KMS-11 (cell line): Measurements from ENCODE around the gene PDE10A.

Source experiments
- H2AFZ ChIP-seq: fragments of 200-600 bp; sonication (generic); 2 replicates; pipeline ENCODE4 v1.6.1; 2016; ENCODE audit warnings: antibody characterized with exemption, mixed run types, low read depth
- H3K27ac ChIP-seq: fragments of 200-600 bp; sonication (generic); 2 replicates; pipeline ENCODE4 v1.6.1; 2016; ENCODE audit warnings: mild to moderate bottlenecking, mixed run types
- H3K27me3 ChIP-seq: fragments of 200-600 bp; sonication (generic); 2 replicates; pipeline ENCODE4 v1.6.1; 2017; ENCODE audit warnings: mild to moderate bottlenecking, low read depth, mixed run types, moderate library complexity; ENCODE audit not compliant: insufficient read depth
- H3K36me3 ChIP-seq: fragments of 200-600 bp; sonication (generic); 2 replicates; pipeline ENCODE4 v1.6.1; 2017; ENCODE audit warnings: mild to moderate bottlenecking, mixed run types; ENCODE audit not compliant: insufficient read depth
- H3K4me1 ChIP-seq: fragments of 200-600 bp; sonication (generic); 2 replicates; pipeline ENCODE4 v1.6.1; 2016; ENCODE audit warnings: mild to moderate bottlenecking, low read depth, mixed run types; ENCODE audit not compliant: poor library complexity, severe bottlenecking
- H3K4me2 ChIP-seq: fragments of 200-600 bp; sonication (generic); 2 replicates; pipeline ENCODE4 v1.7.0; 2016; ENCODE audit warnings: mild to moderate bottlenecking, mixed run types
- H3K4me3 ChIP-seq: fragments of 200-600 bp; sonication (generic); IDR thresholded peaks from 2 replicates; pipeline ENCODE4 v1.6.1; 2017; ENCODE audit warnings: low read depth, low read length, mixed read lengths; ENCODE audit not compliant: insufficient read depth
- H3K79me2 ChIP-seq: fragments of 200-600 bp; sonication (generic); 2 replicates; pipeline ENCODE4 v1.6.1; 2016; ENCODE audit warnings: low read depth, mixed run types; ENCODE audit not compliant: insufficient read depth
- H3K9ac ChIP-seq: fragments of 200-600 bp; sonication (generic); 2 replicates; pipeline ENCODE4 v1.6.1; 2016; ENCODE audit warnings: mild to moderate bottlenecking, mixed run types
- H4K20me1 ChIP-seq: fragments of 200-600 bp; sonication (generic); 2 replicates; pipeline ENCODE4 v1.6.1; 2016; ENCODE audit warnings: mild to moderate bottlenecking, mixed run types; ENCODE audit not compliant: insufficient read depth
- CTCF ChIP-seq: fragments of 200-600 bp; sonication (generic); conservative IDR thresholded peaks from 2 replicates; pipeline ENCODE4 v1.6.1; 2017; ENCODE audit warnings: low read depth, mild to moderate bottlenecking, antibody characterized with exemption, low read length, moderate library complexity, mixed read lengths

The PDE10A gene

DNA sequence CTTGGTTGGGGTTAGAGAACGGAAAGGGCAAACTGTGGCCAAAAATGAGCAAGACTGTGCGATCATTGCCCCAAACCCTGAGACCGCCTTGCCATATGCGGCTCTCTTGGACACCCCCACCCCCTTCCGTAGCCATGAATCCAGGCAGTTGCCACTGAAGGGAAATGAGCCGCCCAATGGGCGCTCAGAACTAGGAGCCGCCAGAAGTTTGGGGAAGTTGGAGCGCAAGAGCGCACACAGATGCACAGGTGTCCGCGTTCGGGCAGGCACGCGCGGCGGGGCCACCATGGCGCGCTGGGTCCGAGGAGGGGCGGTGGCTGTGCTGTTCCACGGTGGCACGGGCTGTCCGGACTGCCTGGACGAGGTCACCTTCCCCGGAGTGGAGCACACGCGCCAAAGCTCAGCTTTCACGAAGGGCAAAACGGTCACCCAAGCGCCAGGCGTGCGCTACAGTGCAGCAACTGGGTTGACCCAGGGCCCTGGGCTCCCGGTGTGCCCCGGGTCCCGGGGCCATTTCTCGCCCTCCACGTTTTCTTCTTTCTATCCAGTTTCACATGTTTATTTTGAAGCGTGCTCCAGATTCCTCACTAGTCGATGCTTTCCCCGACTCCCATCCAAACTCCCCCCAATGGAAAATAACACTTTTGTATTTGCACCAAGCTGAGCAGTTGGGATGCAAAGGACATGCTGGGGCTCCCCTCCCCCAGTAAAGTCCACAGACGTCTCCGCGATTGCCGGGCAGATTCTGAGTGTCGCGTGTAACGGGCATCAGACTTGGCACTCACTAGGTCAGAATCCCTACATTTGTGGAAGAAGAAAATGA is 906 bp upstream of the PDE10A start:
- H3K27ac ChIP-seq, result no peak overlapping the region
- H3K4me3 ChIP-seq, result no peak overlapping the region

GRCh38 chr6:165663377-165663735 is 315 bp upstream of the PDE10A start:
- Histone ChIP-seq H3K4me2 (peak overlapping the region; percentile 39; the same call in 1 of the 2 replicates), H3K36me3 (no peaks in the 10 kb centered on the region), H3K79me2 (no peaks in the 10 kb centered on the region), H2AFZ (peak overlapping the region; percentile 73), H3K27me3 (no peaks in the 10 kb centered on the region), H3K27ac (no peak overlapping the region), H3K9ac (peak overlapping the region; percentile 12; the same call in 1 of the 2 replicates), H3K4me3 (no peak overlapping the region), H3K4me1 (no peaks in the 10 kb centered on the region), H4K20me1 (no peaks in the 10 kb centered on the region)
- TF ChIP-seq CTCF, result no peak

More for the DNA sequence above, 906 bp upstream of the PDE10A start:
- H3K27me3 ChIP-seq, result no peaks in the 10 kb centered on the region
- H2AFZ ChIP-seq, result peak overlapping the region; percentile 73; the same call in 1 of the 2 replicates
- H3K79me2 ChIP-seq, result no peaks in the 10 kb centered on the region
- H3K36me3 ChIP-seq, result no peaks in the 10 kb centered on the region
- H3K4me2 ChIP-seq, result peak overlapping the region; percentile 39; the same call in 1 of the 2 replicates
- H3K9ac ChIP-seq, result no peak overlapping the region
- no peaks in the 10 kb centered on the region for H3K4me1 ChIP-seq
- no peaks in the 10 kb centered on the region for H4K20me1 ChIP-seq
- no peak for TF ChIP-seq CTCF

- peak overlapping the region; percentile 86 for H2AFZ ChIP-seq
- H3K4me2 ChIP-seq, result peak overlapping the region; percentile 88
- no peak for TF ChIP-seq CTCF
- H3K27me3 ChIP-seq, result no peaks in the 10 kb centered on the region
- peak overlapping the region; percentile 52; the same call in 1 of the 2 replicates for H3K9ac ChIP-seq
- H3K79me2 ChIP-seq, result no peaks in the 10 kb centered on the region
- no peaks in the 10 kb centered on the region for H3K36me3 ChIP-seq
- no peak overlapping the region for H3K27ac ChIP-seq
- H3K4me1 ChIP-seq, result no peaks in the 10 kb centered on the region
- H3K4me3 ChIP-seq, result no peak overlapping the region
- no peaks in the 10 kb centered on the region for H4K20me1 ChIP-seq
These were observed 846 bp downstream of the PDE10A start for GRCh38 chr6:165662041-165662748.

GRCh38 chr6:165661664-165662025 is 1.4 kb downstream of the PDE10A start:
- Histone ChIP-seq H3K27me3 (no peaks in the 10 kb centered on the region), H3K36me3 (no peaks in the 10 kb centered on the region), H4K20me1 (no peaks in the 10 kb centered on the region), H3K4me2 (peak overlapping the region; percentile 88), H2AFZ (peak overlapping the region; percentile 86), H3K9ac (peak overlapping the region; percentile 52; the same call in 1 of the 2 replicates), H3K4me1 (no peaks in the 10 kb centered on the region), H3K27ac (no peak overlapping the region), H3K79me2 (no peaks in the 10 kb centered on the region), H3K4me3 (no peak overlapping the region)
- TF ChIP-seq CTCF, result no peak
